Measurements from ENCODE around the gene MMP20.

MMP20 gene

DNA sequence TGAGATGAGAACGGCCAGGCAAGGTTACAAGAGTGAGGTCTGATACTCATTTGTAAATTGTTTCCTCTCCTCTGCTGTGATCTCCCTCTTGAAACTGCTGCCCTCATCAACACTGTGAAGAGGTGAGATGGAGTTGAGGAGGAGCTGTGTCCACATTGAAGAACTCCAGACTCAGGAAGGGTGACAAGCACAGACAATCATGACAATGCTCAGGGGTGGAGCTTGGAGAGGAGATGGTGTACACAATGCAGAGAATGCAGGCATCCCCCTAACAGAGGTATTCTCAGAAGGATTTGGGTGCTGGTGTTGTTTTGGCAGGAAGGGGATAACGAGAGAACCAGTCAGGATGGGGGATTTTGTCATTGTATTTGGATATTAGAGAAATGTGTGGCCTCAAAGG lies 73.1 kb downstream of the MMP20 start:
- no peaks in the 10 kb centered on the region for H3K4me1 Mint-ChIP-seq
- no peaks in the 10 kb centered on the region for H3K27me3 Mint-ChIP-seq (ENCODE audit: low read depth)
- H3K9me3 Mint-ChIP-seq = no peaks in the 10 kb centered on the region
- H3K27ac Mint-ChIP-seq = no peak overlapping the region
- H3K4me3 Mint-ChIP-seq = no peak overlapping the region
- TF ChIP-seq, protein P1, sequence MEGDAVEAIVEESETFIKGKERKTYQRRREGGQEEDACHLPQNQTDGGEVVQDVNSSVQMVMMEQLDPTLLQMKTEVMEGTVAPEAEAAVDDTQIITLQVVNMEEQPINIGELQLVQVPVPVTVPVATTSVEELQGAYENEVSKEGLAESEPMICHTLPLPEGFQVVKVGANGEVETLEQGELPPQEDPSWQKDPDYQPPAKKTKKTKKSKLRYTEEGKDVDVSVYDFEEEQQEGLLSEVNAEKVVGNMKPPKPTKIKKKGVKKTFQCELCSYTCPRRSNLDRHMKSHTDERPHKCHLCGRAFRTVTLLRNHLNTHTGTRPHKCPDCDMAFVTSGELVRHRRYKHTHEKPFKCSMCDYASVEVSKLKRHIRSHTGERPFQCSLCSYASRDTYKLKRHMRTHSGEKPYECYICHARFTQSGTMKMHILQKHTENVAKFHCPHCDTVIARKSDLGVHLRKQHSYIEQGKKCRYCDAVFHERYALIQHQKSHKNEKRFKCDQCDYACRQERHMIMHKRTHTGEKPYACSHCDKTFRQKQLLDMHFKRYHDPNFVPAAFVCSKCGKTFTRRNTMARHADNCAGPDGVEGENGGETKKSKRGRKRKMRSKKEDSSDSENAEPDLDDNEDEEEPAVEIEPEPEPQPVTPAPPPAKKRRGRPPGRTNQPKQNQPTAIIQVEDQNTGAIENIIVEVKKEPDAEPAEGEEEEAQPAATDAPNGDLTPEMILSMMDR (IDR thresholded peaks at IDR 0.05; ENCODE audit: unreplicated experiment in 3 of 3) = no peak
- no peaks in the 10 kb centered on the region for H3K36me3 Mint-ChIP-seq (ENCODE audit: low read depth)

DNA sequence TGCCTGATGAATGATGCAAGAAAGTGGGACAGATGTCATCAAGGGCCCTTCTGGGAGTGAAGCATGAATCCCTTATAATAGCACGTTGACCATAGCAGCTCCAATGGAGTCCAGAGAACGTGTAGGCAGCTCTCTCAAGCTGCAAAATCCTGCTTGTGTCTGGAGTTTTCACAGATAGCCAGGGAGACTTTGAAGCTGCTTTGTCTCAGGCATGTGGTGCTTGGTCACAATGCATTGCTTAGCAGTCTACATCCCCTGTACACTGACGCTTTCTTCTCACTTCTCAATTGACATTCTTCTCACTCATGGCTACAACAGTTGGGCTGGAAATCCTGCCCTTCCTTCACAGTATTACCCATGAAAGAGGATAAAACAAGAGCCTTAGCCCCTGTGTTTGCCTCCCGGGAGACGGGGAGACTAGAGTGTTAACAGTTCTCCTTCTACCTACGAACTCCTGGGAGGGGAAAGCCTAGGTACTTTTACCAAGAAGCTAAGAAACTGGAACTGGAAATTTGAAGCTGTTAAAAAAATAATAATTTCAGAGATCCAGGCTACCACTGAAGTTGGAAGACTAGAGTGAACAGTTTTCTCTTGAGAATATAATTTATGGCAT lies 73.9 kb downstream of the MMP20 start:
- Mint-ChIP-seq H3K4me3 (no peak overlapping the region), H3K4me1 (no peaks in the 10 kb centered on the region), H3K9me3 (no peaks in the 10 kb centered on the region), H3K27ac (no peak overlapping the region), H3K27me3 (ENCODE audit: low read depth) (no peaks in the 10 kb centered on the region), H3K36me3 (ENCODE audit: low read depth) (no peaks in the 10 kb centered on the region)
- TF ChIP-seq, protein P1 (IDR thresholded peaks at IDR 0.05; ENCODE audit: unreplicated experiment in 3 of 3) = no peak

DNA sequence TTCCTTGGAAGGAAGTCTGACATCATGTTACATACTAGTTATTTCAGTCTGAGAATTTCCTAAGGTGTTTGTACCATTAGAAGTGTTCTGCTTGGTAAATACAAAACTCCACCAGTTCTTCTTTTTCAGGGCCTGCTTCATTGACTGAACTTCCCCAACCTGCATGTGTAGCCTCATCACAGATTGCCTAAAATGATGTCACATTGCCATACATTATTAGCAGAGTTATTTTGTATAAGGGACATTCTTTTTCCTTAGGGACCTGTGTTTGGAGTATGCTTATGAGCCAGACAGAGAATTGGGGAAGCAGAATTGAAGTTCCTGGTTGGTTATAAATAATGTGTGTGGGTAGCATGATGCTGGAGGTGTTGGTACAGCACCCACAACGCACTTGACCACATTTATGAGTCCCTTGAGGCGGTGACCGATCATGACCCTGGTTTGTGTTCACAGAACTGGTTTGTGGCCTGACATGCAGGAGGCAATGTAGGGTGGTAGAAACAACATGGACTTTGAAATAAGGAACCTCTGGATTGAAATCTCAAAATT lies 78.1 kb downstream of the MMP20 start:
- no peak overlapping the region for H3K4me3 Mint-ChIP-seq
- no peak overlapping the region for H3K27ac Mint-ChIP-seq
- H3K4me1 Mint-ChIP-seq = no peaks in the 10 kb centered on the region
- H3K27me3 Mint-ChIP-seq (ENCODE audit: low read depth) = peaks cover 4% of the 10 kb centered on the region
- no peaks in the 10 kb centered on the region for H3K9me3 Mint-ChIP-seq
- TF ChIP-seq, protein P1 (IDR thresholded peaks at IDR 0.05; ENCODE audit: unreplicated experiment in 3 of 3) = no peak
- no peaks in the 10 kb centered on the region for H3K36me3 Mint-ChIP-seq (ENCODE audit: low read depth)

DNA sequence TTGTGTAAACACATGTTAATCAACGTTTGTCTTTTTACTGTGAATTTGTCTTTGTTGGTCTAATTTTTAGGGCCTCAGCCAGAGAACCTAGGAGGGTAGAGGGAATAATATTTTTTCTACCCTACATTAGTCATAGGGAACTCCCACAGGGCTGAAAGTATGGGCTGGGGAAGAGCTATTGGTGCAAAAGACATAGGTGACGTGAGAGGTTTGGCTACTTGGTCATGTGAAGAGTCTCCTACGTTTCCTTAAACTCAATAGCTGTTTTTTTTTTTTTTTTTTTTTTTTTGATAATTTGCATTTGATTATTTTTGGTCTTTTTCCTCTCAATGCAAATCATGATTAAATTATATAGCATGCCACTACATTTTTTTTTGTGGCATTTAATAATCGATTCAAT lies 78.7 kb downstream of the MMP20 start:
- Mint-ChIP-seq H3K27ac (no peak overlapping the region), H3K36me3 (ENCODE audit: low read depth) (no peaks in the 10 kb centered on the region), H3K4me3 (no peak overlapping the region), H3K27me3 (ENCODE audit: low read depth) (peaks cover 4% of the 10 kb centered on the region), H3K9me3 (no peaks in the 10 kb centered on the region), H3K4me1 (no peaks in the 10 kb centered on the region)
- TF ChIP-seq, protein P1 (IDR thresholded peaks at IDR 0.05; ENCODE audit: unreplicated experiment in 3 of 3) = no peak

DNA sequence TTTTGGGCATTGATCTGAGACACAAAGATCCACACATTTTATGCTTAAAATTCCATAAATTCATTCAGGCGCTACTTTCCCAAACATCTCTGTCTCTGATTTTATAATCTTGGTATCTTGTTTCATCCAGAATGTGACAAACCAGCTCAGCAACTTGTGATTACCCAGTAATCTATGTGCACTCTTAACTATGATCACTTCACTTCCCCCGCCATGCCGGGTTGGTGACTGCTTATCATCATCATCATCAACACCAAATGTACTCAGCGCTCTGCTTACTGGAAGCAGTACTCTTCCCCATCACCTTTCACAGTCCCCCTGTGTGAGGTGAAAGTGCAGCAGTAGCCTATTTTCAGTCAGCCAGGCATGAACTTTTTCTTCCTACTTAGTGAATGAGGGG lies 79.4 kb downstream of the MMP20 start:
- Mint-ChIP-seq H3K36me3 (ENCODE audit: low read depth) (no peaks in the 10 kb centered on the region), H3K27me3 (ENCODE audit: low read depth) (peaks cover 4% of the 10 kb centered on the region), H3K4me3 (no peak overlapping the region), H3K27ac (no peak overlapping the region), H3K4me1 (no peaks in the 10 kb centered on the region), H3K9me3 (no peaks in the 10 kb centered on the region)
- TF ChIP-seq, protein P1 (IDR thresholded peaks at IDR 0.05; ENCODE audit: unreplicated experiment in 3 of 3) = no peak

DNA sequence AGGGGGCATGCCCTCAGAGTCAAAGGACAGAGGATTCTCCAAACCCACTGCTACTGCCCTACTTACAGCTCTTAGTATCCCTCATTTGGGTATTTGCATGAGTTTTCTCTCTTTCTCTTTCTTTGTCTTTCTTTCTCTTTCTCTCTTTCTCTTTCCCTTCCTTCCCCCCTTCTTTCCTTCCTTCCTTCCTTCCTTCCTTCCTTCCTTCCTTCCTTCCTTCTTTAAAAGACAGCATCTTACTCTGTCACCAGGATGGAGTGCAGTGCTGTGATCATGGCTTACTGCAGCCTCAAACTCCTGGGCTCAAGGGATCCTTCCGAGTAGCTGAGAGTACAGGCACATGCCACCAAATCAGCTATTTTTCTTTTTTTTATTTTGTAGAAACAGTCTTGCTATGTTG lies 80.5 kb downstream of the MMP20 start:
- peaks cover 4% of the 10 kb centered on the region for H3K27me3 Mint-ChIP-seq (ENCODE audit: low read depth)
- no peaks in the 10 kb centered on the region for H3K36me3 Mint-ChIP-seq (ENCODE audit: low read depth)
- TF ChIP-seq, protein P1 (IDR thresholded peaks at IDR 0.05; ENCODE audit: unreplicated experiment in 3 of 3) = no peak
- no peaks in the 10 kb centered on the region for H3K9me3 Mint-ChIP-seq
- no peaks in the 10 kb centered on the region for H3K4me1 Mint-ChIP-seq
- H3K27ac Mint-ChIP-seq = no peak overlapping the region
- no peak overlapping the region for H3K4me3 Mint-ChIP-seq

All from nephron (organoid).